OCI-LY1 (cell line): ENCODE results near the gene TBCEL.

Source experiments
- H2AFZ ChIP-seq: fragments of 200-600 bp; sonication (generic), shearing (Covaris generic); 2 replicates; pipeline ENCODE4 v1.6.0; 2014; ENCODE audit warnings: antibody characterized with exemption, mild to moderate bottlenecking, low read length
- H3F3A ChIP-seq: fragments of 200-600 bp; sonication (generic), shearing (Covaris generic); 2 replicates; pipeline ENCODE4 v1.6.0; 2014; ENCODE audit warnings: mild to moderate bottlenecking, antibody characterized with exemption, low read length, moderate library complexity; ENCODE audit not compliant: insufficient read depth
- H3K27ac ChIP-seq: fragments of 200-600 bp; sonication (generic); 2 replicates; pipeline ENCODE4 v1.5.1; 2014; ENCODE audit warnings: low read length, mixed run types, mild to moderate bottlenecking, low read depth; ENCODE audit not compliant: poor library complexity, severe bottlenecking
- H3K27me3 ChIP-seq: fragments of 200-600 bp; sonication (generic); 2 replicates; pipeline ENCODE4 v1.6.0; 2014; ENCODE audit warnings: antibody characterized with exemption, mild to moderate bottlenecking, low read length, moderate library complexity; ENCODE audit not compliant: insufficient read depth
- H3K36me3 ChIP-seq: fragments of 200-600 bp; sonication (generic); 2 replicates; pipeline ENCODE4 v1.6.1; 2014; ENCODE audit warnings: mild to moderate bottlenecking, antibody characterized with exemption, low read length, moderate library complexity, mixed read lengths; ENCODE audit not compliant: insufficient read depth
- H3K4me1 ChIP-seq: fragments of 200-600 bp; sonication (generic); 2 replicates; pipeline ENCODE4 v1.5.1; 2014; ENCODE audit warnings: mild to moderate bottlenecking, low read length, moderate library complexity; ENCODE audit not compliant: insufficient read depth, severe bottlenecking
- H3K4me2 ChIP-seq: fragments of 200-600 bp; sonication (generic), shearing (Covaris generic); 2 replicates; pipeline ENCODE4 v1.6.1; 2014; ENCODE audit warnings: low read length
- H3K4me3 ChIP-seq: fragments of 200-600 bp; sonication (generic); 2 replicates; pipeline ENCODE4 v1.5.1; 2014; ENCODE audit warnings: low read length, low read depth, mild to moderate bottlenecking, mixed read lengths; ENCODE audit not compliant: poor library complexity, severe bottlenecking
- H3K79me2 ChIP-seq: fragments of 200-600 bp; shearing (Covaris generic); 2 replicates; pipeline ENCODE4 v1.6.1; 2016; ENCODE audit warnings: mixed run types, low read length, mixed read lengths; ENCODE audit not compliant: insufficient read depth
- H3K9ac ChIP-seq: fragments of 200-600 bp; sonication (generic), shearing (Covaris generic); 2 replicates; pipeline ENCODE4 v1.6.1; 2014; ENCODE audit warnings: mild to moderate bottlenecking, low read length, mixed read lengths
- H3K9me2 ChIP-seq: fragments of 200-600 bp; sonication (generic), shearing (Covaris generic); 2 replicates; pipeline ENCODE4 v1.6.1; 2014; ENCODE audit warnings: low read depth, mild to moderate bottlenecking, low read length, mixed read lengths
- H3K9me3 ChIP-seq: fragments of 200-600 bp; shearing (Covaris generic); 2 replicates; pipeline ENCODE4 v1.6.1; 2014; ENCODE audit warnings: low read length, mixed read lengths
- H4K20me1 ChIP-seq: fragments of 200-600 bp; sonication (generic), shearing (Covaris generic); 2 replicates; pipeline ENCODE4 v1.6.0; 2016; ENCODE audit warnings: mild to moderate bottlenecking, low read length; ENCODE audit not compliant: insufficient read depth
- CTCF ChIP-seq: fragments of 200-600 bp; sonication (generic), shearing (Covaris generic); IDR thresholded peaks from 2 replicates; pipeline ENCODE4 v1.5.1; 2017; ENCODE audit warnings: mild to moderate bottlenecking, antibody characterized with exemption, low read length, moderate library complexity, mixed read lengths
- EZH2 ChIP-seq: fragments of 200-600 bp; sonication (generic), shearing (Covaris generic); IDR thresholded peaks from 2 replicates; pipeline ENCODE4 v1.8.0; 2017; ENCODE audit warnings: borderline replicate concordance, mixed run types, mild to moderate bottlenecking, antibody characterized with exemption, low read length, moderate library complexity, mixed read lengths

TBCEL gene

GRCh38 chr11:121004206-121004840 is 19.6 kb upstream of the TBCEL start:
- H3K27ac ChIP-seq, result no peak overlapping the region
- H3F3A ChIP-seq, result no peaks in the 10 kb centered on the region
- H3K27me3 ChIP-seq, result no peaks in the 10 kb centered on the region
- H3K9ac ChIP-seq, result no peak overlapping the region
- H2AFZ ChIP-seq, result no peak overlapping the region
- H3K79me2 ChIP-seq, result no peaks in the 10 kb centered on the region
- TF ChIP-seq EZH2, result no peak
- no peak for TF ChIP-seq CTCF
- H3K4me3 ChIP-seq, result no peak overlapping the region
- no peaks in the 10 kb centered on the region for H3K36me3 ChIP-seq
- no peaks in the 10 kb centered on the region for H4K20me1 ChIP-seq
- no peaks in the 10 kb centered on the region for H3K9me3 ChIP-seq
- H3K4me2 ChIP-seq, result no peak overlapping the region
- H3K9me2 ChIP-seq, result no peaks in the 10 kb centered on the region
- no peaks in the 10 kb centered on the region for H3K4me1 ChIP-seq

- no peaks in the 10 kb centered on the region for H3K4me1 ChIP-seq
- TF ChIP-seq EZH2 (no peak), CTCF (no peak)
- H3K4me3 ChIP-seq, result no peak overlapping the region
- no peak overlapping the region for H3K9ac ChIP-seq
- no peaks in the 10 kb centered on the region for H3F3A ChIP-seq
- H3K9me3 ChIP-seq, result no peaks in the 10 kb centered on the region
- no peak overlapping the region for H3K4me2 ChIP-seq
- no peaks in the 10 kb centered on the region for H3K36me3 ChIP-seq
- no peaks in the 10 kb centered on the region for H3K27me3 ChIP-seq
- no peak overlapping the region for H2AFZ ChIP-seq
- H3K79me2 ChIP-seq, result no peaks in the 10 kb centered on the region
- no peak overlapping the region for H3K27ac ChIP-seq
- H3K9me2 ChIP-seq, result no peaks in the 10 kb centered on the region
- H4K20me1 ChIP-seq, result no peaks in the 10 kb centered on the region
Observed at GRCh38 chr11:121006922-121007321, 17.0 kb upstream of the TBCEL start.

GRCh38 chr11:121008551-121008950 is 15.4 kb upstream of the TBCEL start:
- Histone ChIP-seq H3K27ac (no peak overlapping the region), H3K4me2 (no peak overlapping the region), H3F3A (no peaks in the 10 kb centered on the region), H3K79me2 (no peaks in the 10 kb centered on the region), H4K20me1 (no peaks in the 10 kb centered on the region), H2AFZ (no peak overlapping the region), H3K27me3 (no peaks in the 10 kb centered on the region), H3K9ac (no peak overlapping the region), H3K9me2 (no peaks in the 10 kb centered on the region), H3K9me3 (no peaks in the 10 kb centered on the region), H3K4me1 (no peaks in the 10 kb centered on the region), H3K4me3 (no peak overlapping the region), H3K36me3 (no peaks in the 10 kb centered on the region)
- TF ChIP-seq CTCF (no peak), EZH2 (no peak)
